ENCODE results near the gene SMIM38. TPM values are rescaled to one million over a fixed set of nuclear protein-coding genes. Genes with fewer than 3 reads are reported as not detected.

The SMIM38 gene
- total RNA-seq (2012; rRNA removed) (under 0.01 and 0.28 TPM in 2 replicates), polyA plus RNA-seq (2012; rRNA removed) (0.05 and 0.07 TPM in 2 replicates), Bru-seq, nascent RNA (percentile 33 among the genes with signal in this experiment), BruChase-seq, experiment 1, labeled RNA remaining after a 6-hour chase (percentile 47 among the genes with signal in this experiment), BruChase-seq, experiment 2, labeled RNA remaining after a 2-hour chase (percentile 45 among the genes with signal in this experiment)
- 0.02 and 0.03 TPM in 2 replicates for polyA plus RNA-seq (2012; cell fraction: cytosol; rRNA removed)
- 0.56 and 0.64 TPM in 2 replicates for polyA plus RNA-seq (2012; cell fraction: nucleus; rRNA removed; ENCODE audit: low replicate concordance)
- long read RNA-seq, result 0 reads

DNA sequence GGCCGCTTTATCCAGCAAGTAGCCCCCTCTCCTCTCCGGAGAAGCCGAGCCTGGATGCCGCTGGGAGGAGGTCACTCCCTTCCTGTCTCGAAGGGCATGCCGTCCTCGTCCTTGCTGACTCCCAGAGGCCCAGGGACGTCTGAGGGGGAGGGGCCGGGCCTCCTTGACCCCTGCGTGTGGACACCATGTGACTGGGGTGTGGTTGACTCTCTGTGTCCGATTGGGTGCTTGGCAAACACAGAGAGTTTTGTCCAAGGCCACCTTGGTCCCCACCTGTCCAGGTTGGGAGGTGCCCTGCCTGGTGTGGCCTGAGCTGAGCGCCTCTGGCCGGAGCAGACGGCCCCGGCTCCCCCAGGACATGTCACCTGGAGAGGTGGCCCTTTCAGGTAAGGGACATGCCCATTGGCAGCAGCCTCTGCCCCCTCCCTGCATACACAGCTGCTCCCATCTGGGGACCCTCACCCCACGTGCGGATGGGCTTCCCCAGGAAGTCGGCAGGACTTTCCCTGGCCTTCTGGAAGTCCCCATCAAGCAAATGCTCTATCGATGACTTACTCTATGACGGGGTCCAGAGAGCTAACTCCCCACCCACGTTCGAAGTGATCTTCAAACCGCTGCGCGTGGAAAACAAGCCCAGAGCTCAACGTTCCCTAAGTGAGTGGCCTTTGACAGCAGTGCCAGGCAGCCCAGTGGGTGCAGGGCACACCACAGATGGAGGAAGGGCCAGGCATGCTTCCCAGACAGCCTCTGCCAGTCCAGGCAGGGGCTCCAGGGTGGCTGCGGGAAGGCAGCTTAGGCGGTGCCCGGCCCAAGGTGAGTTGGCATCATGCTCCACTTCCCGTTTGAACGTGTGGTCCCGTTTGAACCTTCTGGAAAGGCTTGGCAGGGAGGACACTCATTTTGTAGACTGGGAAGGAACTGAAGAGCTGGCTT lies at the start of gene SMIM38:
Gene SMIM38 (plus strand): TSS at position 634 of the 933 bp plus-strand sequence. CDS start 1,912 bp downstream, outside the sequence.
- peak within 1 kb of the TSS; percentile 97 for H2AK5ac ChIP-seq (ENCODE audit: low read depth, low read length)
- no peak within 1 kb of the TSS for H3K56ac ChIP-seq (ENCODE audit: extremely low read depth, insufficient read depth, low read length)
- H2BK20ac ChIP-seq (ENCODE audit: low read depth, low read length), result peak within 1 kb of the TSS; percentile 43; the same call in 1 of the 2 replicates
- H4K20me1 ChIP-seq (ENCODE audit: insufficient read depth, low read length), result no peaks in the 10 kb centered on the region
- peak within 1 kb of the TSS; percentile 52 to 80 for H4K8ac ChIP-seq (ENCODE audit: low read depth in 2 of 2, low read length in 2 of 2)
- H2BK5ac ChIP-seq (ENCODE audit: low read depth, low read length, poor library complexity, severe bottlenecking), result no peak within 1 kb of the TSS
- dilution Hi-C loops (cut with HindIII; ENCODE audit: low sequenced_read_pairs, unreplicated experiment), result no loop called here
- WGBS, 2 experiments (ENCODE audit: extremely low coverage in 2 of 2, insufficient read length in 1 of 2), result 79% methylated on average over 12 of the region's 32 CpGs; no CpG with 5 or more reads in 1 of the 2 experiments
- POLR2A ChIA-PET (ENCODE audit: unreplicated experiment), result no interaction called here
- H3K4me3 ChIP-seq (ENCODE audit: insufficient read depth, low read depth, low read length), result no peak within 1 kb of the TSS
- peak within 1 kb of the TSS; percentile 75 for H2BK120ac ChIP-seq (ENCODE audit: low read depth, low read length)
- peak within 1 kb of the TSS; percentile 20; the same call in 1 of the 2 replicates for H3K9ac ChIP-seq (ENCODE audit: low read depth, low read length)
- ATAC-seq (ENCODE audit: low read depth) (no peak), DNase-seq (no peak)
- H3K9me3 ChIP-seq (ENCODE audit: control insufficient read depth, insufficient read depth, low read length), result no peaks in the 10 kb centered on the region
- H3K36me3 ChIP-seq (ENCODE audit: control insufficient read depth, insufficient read depth, low read length), result no peaks in the 10 kb centered on the region
- peak within 1 kb of the TSS; percentile 83 for H2AFZ ChIP-seq (replicated peaks; ENCODE audit: low read length, poor library complexity)
- H3K4me2 ChIP-seq (ENCODE audit: low read depth, low read length), result no peak within 1 kb of the TSS; the same call in 1 of the 2 replicates
- peak within 1 kb of the TSS; percentile 85 for H3K4ac ChIP-seq (ENCODE audit: low read depth, low read length)
- H3K79me1 ChIP-seq (ENCODE audit: low read depth in 1 of 2, low read length in 2 of 2), result no peaks in the 10 kb centered on the region
- H3K4me1 ChIP-seq (ENCODE audit: control insufficient read depth, insufficient read depth, low read length), result peaks cover 20% of the 10 kb centered on the region
- H4K91ac ChIP-seq (ENCODE audit: insufficient read depth, low read depth, low read length), result peak within 1 kb of the TSS; percentile 80
- peaks cover 3% of the 10 kb centered on the region for H3K9me1 ChIP-seq (ENCODE audit: insufficient read depth, low read length)
- peak within 1 kb of the TSS; percentile 83 for H2AK9ac ChIP-seq (replicated peaks; ENCODE audit: low read depth, low read length, poor library complexity)
- peak within 1 kb of the TSS; percentile 67; the same call in 1 of the 2 replicates for H3K18ac ChIP-seq (ENCODE audit: low read depth, low read length)
- no TSS peak for BruUV-seq (replicated peaks)
- H3K14ac ChIP-seq (replicated peaks; ENCODE audit: low read depth, low read length), result peak within 1 kb of the TSS; percentile 83
- CTCF ChIA-PET, result no interaction called here
- intact Hi-C loops (cut with micrococcal nuclease), result no loop called here
- no peaks in the 10 kb centered on the region for H3K27me3 ChIP-seq (ENCODE audit: control insufficient read depth, insufficient read depth, low read length)
- in situ Hi-C loops (cut with MboI; ENCODE audit: low sequenced_read_pairs), result no loop called here
- peak within 1 kb of the TSS; percentile 81 for H4K5ac ChIP-seq (ENCODE audit: low read depth, low read length)
- peak within 1 kb of the TSS; percentile 73; the same call in 1 of the 3 replicates for H2BK15ac ChIP-seq (ENCODE audit: low read depth, low read length)
- peak within 1 kb of the TSS; percentile 49 for H3K27ac ChIP-seq (ENCODE audit: insufficient read depth, low read length)
- peak within 1 kb of the TSS; percentile 47; the same call in 1 of the 2 replicates for H3K23ac ChIP-seq (ENCODE audit: low read depth, low read length)
- TF ChIP-seq CEBPB (IDR thresholded peaks at IDR 0.05; ENCODE audit: low read depth, low read length) (no peak), SMC3 (IDR thresholded peaks at IDR 0.05; ENCODE audit: low read depth, low read length) (no peak), POLR2A (IDR thresholded peaks at IDR 0.05; ENCODE audit: low read depth, low read length) (no peak), CTCF (conservative IDR thresholded peaks at IDR 0.05; ENCODE audit: low read depth, low read length) (no peak), MAFK (IDR thresholded peaks at IDR 0.05; ENCODE audit: low read depth, low read length) (no peak), CHD1 (IDR thresholded peaks at IDR 0.05; ENCODE audit: low read depth, low read length) (no peak), RFX5 (IDR thresholded peaks at IDR 0.05; ENCODE audit: low read depth, low read length) (no peak), BHLHE40 (IDR thresholded peaks at IDR 0.05; ENCODE audit: low read depth, low read length) (no peak), RAD21 (IDR thresholded peaks at IDR 0.05; ENCODE audit: low read length) (no peak), NFE2L2 (IDR thresholded peaks at IDR 0.05; ENCODE audit: low read depth, low read length) (no peak), USF2 (IDR thresholded peaks at IDR 0.05; ENCODE audit: low read depth, low read length) (no peak)
- TF ChIP-seq, protein P1, sequence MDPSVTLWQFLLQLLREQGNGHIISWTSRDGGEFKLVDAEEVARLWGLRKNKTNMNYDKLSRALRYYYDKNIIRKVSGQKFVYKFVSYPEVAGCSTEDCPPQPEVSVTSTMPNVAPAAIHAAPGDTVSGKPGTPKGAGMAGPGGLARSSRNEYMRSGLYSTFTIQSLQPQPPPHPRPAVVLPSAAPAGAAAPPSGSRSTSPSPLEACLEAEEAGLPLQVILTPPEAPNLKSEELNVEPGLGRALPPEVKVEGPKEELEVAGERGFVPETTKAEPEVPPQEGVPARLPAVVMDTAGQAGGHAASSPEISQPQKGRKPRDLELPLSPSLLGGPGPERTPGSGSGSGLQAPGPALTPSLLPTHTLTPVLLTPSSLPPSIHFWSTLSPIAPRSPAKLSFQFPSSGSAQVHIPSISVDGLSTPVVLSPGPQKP (IDR thresholded peaks at IDR 0.05; ENCODE audit: borderline replicate concordance, low read depth, low read length), result no peak

All from IMR-90 (cell line).